GM19193 (cell line): ENCODE data around the gene EFEMP2.

Experiments
- POLR2A ChIP-seq: IDR thresholded peaks from 4 replicates; pipeline ENCODE4 v1.6.1; 2011; ENCODE audit not compliant: insufficient read depth, insufficient read length; ENCODE audit errors: extremely low read depth

Gene EFEMP2

GRCh38 chr11:65816696-65817095, 55.9 kb downstream of the EFEMP2 start:
- no peak for TF ChIP-seq POLR2A
